Medulla oblongata (tissue), 1 donor: ENCODE data around the gene ADAMTS15.

Experiments used
- DNase-seq: peaks from one replicate; pipeline ENCODE4 v3.0.0-alpha.2; 2015; ENCODE audit errors: extremely low spot score

Gene ADAMTS15

DNA sequence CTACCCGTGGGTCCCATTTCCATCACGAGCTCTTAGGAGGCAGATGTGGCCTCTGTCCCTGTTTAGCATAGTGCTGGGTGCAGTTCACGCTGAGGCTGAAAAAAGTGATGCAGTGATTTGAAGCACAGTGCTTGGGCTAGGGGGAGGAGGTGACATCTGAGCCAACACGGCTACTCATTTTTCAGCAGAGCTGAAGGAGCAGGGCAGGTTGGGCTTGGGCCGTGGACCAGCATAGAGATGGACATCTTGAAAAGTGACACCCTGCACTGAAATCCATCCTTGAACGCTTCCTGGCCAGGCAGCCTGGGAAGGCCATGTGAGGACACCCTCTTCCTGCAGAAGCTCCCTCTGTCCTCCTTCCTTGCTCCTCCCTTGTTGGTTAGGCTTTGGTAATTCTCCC is 66.4 kb downstream of the ADAMTS15 start:
- DNase-seq, result no peak

DNA sequence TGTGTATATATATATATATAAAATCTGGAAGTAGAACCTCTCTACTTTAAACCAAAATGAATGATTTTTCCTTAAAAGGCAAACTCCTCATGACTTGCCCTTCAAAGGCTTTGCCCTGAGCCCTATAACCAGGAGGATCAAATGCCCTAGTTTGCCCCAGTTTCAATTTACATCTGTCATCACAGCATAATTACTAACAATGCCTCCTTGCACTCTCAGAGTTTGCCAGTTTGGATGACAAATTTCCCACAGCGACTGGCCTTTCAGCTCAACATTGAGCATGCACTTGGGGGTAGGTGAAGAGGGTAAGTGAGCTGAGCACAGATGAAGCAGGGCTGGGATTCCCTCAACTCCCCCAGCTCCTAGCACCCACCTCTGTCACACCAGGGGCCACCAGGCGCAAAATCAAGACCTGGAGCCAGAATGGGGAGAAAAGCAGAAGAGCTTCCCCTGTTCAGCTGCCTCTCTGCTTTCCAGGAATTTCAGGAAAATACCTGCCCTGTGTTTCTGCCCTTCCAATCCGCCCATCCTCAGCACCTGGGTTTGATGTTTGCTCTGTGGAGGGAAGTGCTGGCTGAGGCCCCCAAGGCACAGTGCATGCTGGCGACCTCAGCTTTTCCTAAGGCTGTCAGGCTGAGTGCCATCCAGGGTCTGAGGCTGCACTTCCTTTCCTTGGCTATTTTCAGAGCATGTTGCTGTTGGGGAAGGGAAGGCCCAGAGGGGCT is 67.5 kb downstream of the ADAMTS15 start:
- no peak for DNase-seq

DNA sequence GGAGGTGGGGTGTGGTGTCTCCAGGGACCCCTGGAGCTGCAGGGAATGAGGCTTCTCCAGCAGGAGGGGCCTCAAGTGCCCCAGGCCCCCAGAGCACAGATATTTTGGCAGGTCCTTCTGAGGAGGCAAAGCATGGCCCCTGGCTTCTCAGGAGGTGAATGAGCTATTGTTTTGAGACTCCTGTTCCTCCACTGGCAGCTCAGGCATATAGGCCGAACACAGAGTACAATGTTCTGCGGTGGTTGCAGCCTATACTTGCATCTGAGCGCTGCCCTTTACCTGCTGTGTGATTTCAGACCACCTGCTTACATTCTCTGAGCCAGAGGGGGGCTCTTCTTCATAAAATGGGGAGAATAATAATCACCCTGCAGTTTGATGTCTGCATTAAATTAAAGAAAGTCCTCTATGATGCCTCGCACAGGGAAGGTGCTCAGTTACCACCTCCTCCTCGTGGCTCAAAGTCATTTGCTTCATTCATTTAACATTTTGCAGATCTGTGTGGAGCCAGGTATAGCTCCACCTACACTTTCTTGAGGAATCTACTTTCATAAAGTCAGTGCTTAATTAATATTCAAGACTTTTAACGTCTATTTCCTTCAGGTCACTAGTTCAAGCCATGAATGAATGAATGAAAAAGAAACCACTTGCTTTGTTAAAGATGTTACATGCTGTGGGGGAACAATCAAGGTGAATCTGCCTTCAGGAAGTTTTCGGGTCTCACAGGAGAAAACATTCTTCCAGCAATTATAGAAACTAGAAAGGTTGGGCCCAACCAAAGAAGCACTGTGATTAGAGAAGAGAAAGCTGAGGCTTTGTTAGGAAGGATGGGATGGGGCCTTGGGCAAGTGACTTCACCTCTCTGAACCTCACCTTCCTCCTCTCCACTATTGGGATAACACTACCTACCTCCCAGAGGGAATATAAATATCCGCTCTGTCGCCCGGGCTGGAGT is 68.4 kb downstream of the ADAMTS15 start:
- no peak for DNase-seq

DNA sequence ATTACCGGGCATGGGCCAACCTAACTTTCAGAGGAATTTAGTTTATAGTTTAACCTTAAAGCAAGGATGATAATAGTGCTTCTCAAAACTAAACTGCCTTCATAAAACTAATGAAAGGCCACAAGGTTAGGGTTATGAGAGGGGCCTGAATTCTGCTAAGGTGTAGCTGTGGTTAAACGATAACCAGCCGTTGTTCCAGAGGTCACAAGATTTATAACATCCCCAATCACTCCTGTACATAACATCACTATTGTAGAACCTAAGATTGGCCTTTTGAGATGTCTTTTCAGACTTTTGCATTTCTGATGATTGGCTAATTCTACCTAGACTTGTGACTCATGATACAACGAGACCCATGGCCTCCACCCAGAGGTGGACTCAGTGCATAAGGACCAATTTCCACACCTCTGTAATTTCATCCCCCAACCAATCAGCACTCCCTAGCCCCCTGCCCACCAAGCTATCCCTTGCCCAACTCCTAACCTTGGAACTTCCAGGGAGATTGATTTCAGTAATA is 69.8 kb downstream of the ADAMTS15 start:
- DNase-seq, result no peak

DNA sequence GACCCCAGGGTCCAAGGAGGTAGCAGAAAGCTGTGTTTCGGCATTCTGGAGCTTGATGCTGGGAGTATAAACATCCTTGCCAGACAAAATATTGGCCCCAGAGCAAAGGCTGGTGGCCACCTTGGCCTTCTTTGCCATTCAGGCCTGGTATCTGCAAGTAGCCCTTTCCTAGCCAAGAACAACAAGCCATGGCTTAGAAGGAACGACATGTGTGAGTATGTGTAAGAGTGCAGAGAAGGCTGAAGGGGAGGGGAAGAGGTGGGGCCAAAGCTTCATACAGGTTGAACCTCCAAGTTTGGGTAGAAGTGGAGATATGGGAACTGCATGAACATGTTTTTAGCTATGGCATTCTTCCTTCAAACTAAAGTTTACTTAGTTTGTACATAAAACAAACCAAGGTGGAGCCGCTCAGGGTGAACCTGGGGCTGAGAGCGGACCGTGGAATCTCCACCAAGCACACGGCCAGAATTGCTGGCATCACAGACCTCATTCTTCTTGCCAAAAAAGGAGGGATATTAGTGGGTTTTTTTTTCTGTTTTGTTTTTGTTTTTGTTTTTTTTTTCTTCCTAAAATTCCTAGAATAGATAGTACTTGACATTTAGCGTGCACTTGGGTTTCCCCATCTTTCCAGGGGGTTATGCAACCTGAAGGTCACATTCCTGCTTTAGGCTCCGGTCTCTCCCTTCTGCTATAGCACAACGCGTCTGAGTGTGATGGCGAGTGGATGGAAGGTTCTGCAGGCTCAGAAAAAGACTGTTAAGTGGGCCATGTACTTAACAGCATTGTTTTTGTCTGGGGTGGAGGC is 70.9 kb downstream of the ADAMTS15 start:
- no peak for DNase-seq

DNA sequence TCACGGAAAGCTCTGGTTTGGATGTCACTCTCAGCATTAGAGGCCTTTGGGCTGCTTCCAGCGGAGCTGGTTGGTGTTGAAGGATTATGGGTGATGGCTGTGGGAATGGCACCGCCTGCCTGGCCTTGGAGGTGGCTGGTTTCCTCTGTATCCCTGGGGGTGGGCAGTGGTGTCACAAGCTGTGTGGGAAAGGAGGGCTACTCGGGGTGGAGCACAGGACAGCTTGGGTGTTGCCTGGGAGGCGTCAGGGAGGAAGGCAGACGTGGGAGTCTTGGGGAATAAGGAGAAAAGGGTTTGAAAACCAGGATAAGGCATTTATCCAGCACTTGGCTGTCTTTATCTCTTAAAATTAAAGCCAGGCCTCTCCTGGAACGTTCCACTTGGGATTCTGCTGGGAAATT is 71.8 kb downstream of the ADAMTS15 start:
- no peak for DNase-seq

DNA sequence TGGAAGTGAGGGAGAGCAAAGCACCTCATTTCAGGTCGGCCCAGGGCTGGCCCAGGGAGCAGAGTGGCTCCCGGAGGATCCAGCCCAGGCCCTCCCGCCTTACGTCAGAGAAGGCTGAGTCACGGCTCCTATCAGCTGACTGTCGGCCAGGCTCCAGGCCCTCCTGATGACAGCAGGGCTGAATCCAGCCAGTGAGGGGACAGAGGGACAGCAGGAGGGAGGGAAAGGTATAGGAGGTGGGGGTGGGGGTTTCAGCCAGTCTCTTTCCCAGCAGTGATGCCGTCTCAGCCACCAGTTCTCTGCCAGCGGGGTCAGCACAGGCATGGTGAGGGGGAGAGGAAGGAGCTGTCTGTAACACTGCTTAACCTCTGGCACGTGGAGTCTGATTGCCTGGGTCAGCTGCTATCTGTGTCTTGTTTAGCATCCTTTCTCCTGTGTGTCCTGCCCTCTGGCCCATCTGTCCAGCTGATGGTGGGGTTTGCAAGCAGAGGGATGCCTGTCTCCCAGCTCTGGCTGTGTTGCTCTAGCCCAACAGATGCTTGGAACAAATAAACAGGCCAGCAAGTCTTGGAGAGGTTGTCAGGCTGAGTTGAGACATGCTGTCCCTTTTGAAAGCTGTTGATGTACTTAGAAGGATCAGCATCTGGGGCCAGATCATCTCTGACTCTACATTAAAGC is 74.0 kb downstream of the ADAMTS15 start:
- peak; percentile 24 for DNase-seq

DNA sequence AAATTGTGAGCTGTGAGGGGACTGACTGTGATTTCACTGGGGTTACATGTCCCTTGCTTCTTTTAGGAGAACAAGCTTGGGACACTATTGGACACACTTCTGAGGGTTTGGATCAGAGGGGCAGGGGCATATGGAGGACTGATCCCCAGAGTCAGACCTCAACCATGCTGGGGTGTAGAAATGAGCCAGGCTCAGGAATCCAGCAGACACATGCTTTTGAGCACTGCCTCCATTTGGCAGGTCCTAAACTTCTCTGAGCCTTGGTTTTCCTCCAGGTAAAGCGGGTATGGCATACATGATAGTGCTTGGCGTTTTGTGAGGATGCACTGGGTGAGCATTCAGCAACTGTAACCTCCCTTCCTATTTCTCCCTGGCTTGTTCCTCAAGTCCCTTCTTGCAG is 74.7 kb downstream of the ADAMTS15 start:
- DNase-seq, result no peak

DNA sequence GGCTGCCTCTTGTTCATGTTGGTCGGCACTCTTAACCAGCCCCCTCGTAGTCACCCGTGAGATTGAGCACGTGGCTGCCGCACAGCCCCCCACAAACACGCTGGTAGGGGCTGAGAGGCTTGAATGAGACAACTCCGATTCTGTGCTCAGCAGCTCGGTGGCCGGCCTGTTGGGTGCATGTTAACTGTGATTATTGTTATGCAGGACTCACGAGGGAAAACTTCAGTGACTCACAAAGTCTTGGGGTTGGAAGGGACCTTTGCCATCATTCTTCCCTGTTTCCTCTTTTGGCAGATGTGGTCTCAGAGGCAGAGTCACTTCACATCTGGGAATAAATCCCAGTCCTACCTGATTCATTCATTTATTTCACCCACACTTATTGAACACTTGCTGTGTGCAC is 75.2 kb downstream of the ADAMTS15 start:
- DNase-seq, result no peak

DNA sequence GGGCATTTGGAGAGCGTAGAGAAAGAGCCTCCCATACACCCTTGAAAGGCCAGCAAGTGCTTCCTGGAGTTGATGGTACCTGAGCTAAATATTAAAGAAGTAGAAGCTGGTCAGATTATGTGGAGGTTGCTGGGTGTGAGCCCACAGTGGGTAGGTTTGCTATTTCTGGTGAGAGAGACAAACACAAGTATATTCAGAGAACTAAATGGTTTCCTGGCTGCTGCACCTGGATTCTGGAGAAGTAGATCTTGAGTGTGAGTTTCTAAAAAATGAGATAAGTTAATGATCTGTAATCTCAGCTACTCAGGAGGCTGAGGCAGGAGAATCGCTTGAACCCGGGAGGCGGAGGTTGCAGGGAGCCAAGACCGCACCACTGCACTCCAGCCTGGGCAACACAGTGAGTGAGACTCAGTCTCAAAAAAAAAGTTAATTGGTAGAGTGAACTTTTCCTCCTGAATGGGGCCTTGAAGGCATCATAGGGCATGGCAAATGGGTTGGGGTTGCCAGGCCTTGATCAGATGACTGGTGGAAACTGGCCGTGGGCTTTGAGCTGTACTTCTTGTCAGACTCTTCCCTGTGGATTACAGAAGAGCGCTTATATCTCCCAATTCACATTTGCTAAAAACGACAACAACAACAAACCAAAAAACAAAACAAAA is 75.8 kb downstream of the ADAMTS15 start:
- no peak for DNase-seq

DNA sequence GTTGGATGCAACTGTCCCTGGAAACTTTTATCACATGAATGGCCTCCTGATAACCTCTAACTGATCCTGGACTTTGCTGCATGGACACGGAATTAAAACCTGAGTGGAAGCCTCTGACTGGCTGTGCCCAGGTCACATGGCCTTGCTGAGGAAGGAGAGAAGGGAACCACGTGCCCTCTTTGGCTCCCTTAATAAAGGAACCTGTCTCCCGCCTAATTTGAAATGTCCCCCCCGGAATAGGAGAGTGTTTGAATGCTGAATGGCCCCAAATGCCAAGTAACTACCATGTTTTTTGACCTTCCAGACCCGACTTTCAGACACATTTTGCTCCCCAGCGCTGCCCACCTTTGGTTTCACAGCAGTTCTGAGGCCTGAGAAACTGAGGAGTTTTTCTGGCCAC is 76.9 kb downstream of the ADAMTS15 start:
- no peak for DNase-seq
